ENCODE measurements around the gene DESI1.
"Not testable (repeated sequence)": the region's sequence is repeated elsewhere in the genome, so short reads cannot be mapped to it uniquely, and the experiment has no call there.

DESI1 gene

GRCh38 chr22:41634610-41635009 lies 13.8 kb upstream of the DESI1 start:
- H3K36me3 ChIP-seq (ENCODE audit: control insufficient read depth in 1 of 2, insufficient read depth in 2 of 2, low read length in 2 of 2), result peaks cover 37 to 54% of the 10 kb centered on the region in 2 donors
- not testable (repeated sequence) for H3K9me3 ChIP-seq (ENCODE audit: control insufficient read depth in 1 of 2, low read length in 2 of 2); H3K4me1 ChIP-seq (ENCODE audit: control insufficient read depth in 1 of 2, insufficient read depth in 2 of 2, low read length in 2 of 2); H3K27ac ChIP-seq (ENCODE audit: low read length); H3K27me3 ChIP-seq (ENCODE audit: low read depth, low read length); H3K4me3 ChIP-seq (ENCODE audit: low read depth in 1 of 2, low read length in 2 of 2)

- not testable (repeated sequence) for H3K9me3 ChIP-seq (ENCODE audit: control insufficient read depth in 1 of 2, low read length in 2 of 2); H3K27ac ChIP-seq (ENCODE audit: low read length); H3K27me3 ChIP-seq (ENCODE audit: low read depth, low read length); H3K4me1 ChIP-seq (ENCODE audit: control insufficient read depth in 1 of 2, insufficient read depth in 2 of 2, low read length in 2 of 2); H3K4me3 ChIP-seq (ENCODE audit: low read depth in 1 of 2, low read length in 2 of 2)
- peaks cover 35 to 48% of the 10 kb centered on the region in 2 donors for H3K36me3 ChIP-seq (ENCODE audit: control insufficient read depth in 1 of 2, insufficient read depth in 2 of 2, low read length in 2 of 2)
These were observed 10.8 kb upstream of the DESI1 start for GRCh38 chr22:41631615-41632014.

- not testable (repeated sequence) for H3K4me1 ChIP-seq (ENCODE audit: control insufficient read depth in 1 of 2, insufficient read depth in 2 of 2, low read length in 2 of 2); H3K27me3 ChIP-seq (ENCODE audit: low read depth, low read length); H3K9me3 ChIP-seq (ENCODE audit: control insufficient read depth in 1 of 2, low read length in 2 of 2); H3K4me3 ChIP-seq (ENCODE audit: low read depth in 1 of 2, low read length in 2 of 2); H3K27ac ChIP-seq (ENCODE audit: low read length)
- H3K36me3 ChIP-seq (ENCODE audit: control insufficient read depth in 1 of 2, insufficient read depth in 2 of 2, low read length in 2 of 2), result peaks cover 30 to 43% of the 10 kb centered on the region in 2 donors
These were observed 10.3 kb upstream of the DESI1 start for GRCh38 chr22:41631115-41631514.

- Histone ChIP-seq H3K36me3 (ENCODE audit: control insufficient read depth in 1 of 2, insufficient read depth in 2 of 2, low read length in 2 of 2) (peaks cover 16 to 47% of the 10 kb centered on the region in 2 donors), H3K27ac (ENCODE audit: low read length) (no peak overlapping the region), H3K27me3 (ENCODE audit: low read depth, low read length) (no peaks in the 10 kb centered on the region), H3K9me3 (ENCODE audit: control insufficient read depth in 1 of 2, low read length in 2 of 2) (no peaks in the 10 kb centered on the region), H3K4me3 (ENCODE audit: low read depth in 1 of 2, low read length in 2 of 2) (no peak overlapping the region), H3K4me1 (ENCODE audit: control insufficient read depth in 1 of 2, insufficient read depth in 2 of 2, low read length in 2 of 2) (peaks cover 6 to 17% of the 10 kb centered on the region in 2 donors)
These were observed 4.7 kb upstream of the DESI1 start for GRCh38 chr22:41625577-41625976.

- peaks cover 14 to 28% of the 10 kb centered on the region in 2 donors for H3K4me1 ChIP-seq (ENCODE audit: control insufficient read depth in 1 of 2, insufficient read depth in 2 of 2, low read length in 2 of 2)
- H3K27me3 ChIP-seq (ENCODE audit: low read depth, low read length), result no peaks in the 10 kb centered on the region
- H3K4me3 ChIP-seq (ENCODE audit: low read depth in 1 of 2, low read length in 2 of 2), result peak overlapping the region; percentile 86 to 88
- H3K9me3 ChIP-seq (ENCODE audit: control insufficient read depth in 1 of 2, low read length in 2 of 2), result no peaks in the 10 kb centered on the region
- H3K27ac ChIP-seq (ENCODE audit: low read length), result peak overlapping the region; percentile 96
- H3K36me3 ChIP-seq (ENCODE audit: control insufficient read depth in 1 of 2, insufficient read depth in 2 of 2, low read length in 2 of 2), result peaks cover 0 to 24% of the 10 kb centered on the region in 2 donors
These were observed 1.0 kb upstream of the DESI1 start for GRCh38 chr22:41621911-41622179.

GRCh38 chr22:41621099-41621910 lies 462 bp upstream of the DESI1 start, which contains the start of gene XRCC6:
TSS of gene XRCC6 (plus strand) at chr22:41621295. CDS start at chr22:41622005, 710 bp downstream.
- Histone ChIP-seq H3K27ac (ENCODE audit: low read length) (peak within 1 kb of the TSS; percentile 96), H3K36me3 (ENCODE audit: control insufficient read depth in 1 of 2, insufficient read depth in 2 of 2, low read length in 2 of 2) (peaks cover 0 to 24% of the 10 kb centered on the region in 2 donors), H3K4me3 (ENCODE audit: low read depth in 1 of 2, low read length in 2 of 2) (peak within 1 kb of the TSS; percentile 86 to 88), H3K4me1 (ENCODE audit: control insufficient read depth in 1 of 2, insufficient read depth in 2 of 2, low read length in 2 of 2) (peaks cover 14 to 28% of the 10 kb centered on the region in 2 donors), H3K27me3 (ENCODE audit: low read depth, low read length) (no peaks in the 10 kb centered on the region), H3K9me3 (ENCODE audit: control insufficient read depth in 1 of 2, low read length in 2 of 2) (no peaks in the 10 kb centered on the region)

GRCh38 chr22:41619979-41620588 lies 759 bp downstream of the DESI1 start:
- Histone ChIP-seq H3K4me3 (ENCODE audit: low read depth in 1 of 2, low read length in 2 of 2) (peak overlapping the region; percentile 86 to 88), H3K36me3 (ENCODE audit: control insufficient read depth in 1 of 2, insufficient read depth in 2 of 2, low read length in 2 of 2) (peaks cover 0 to 19% of the 10 kb centered on the region in 2 donors), H3K27me3 (ENCODE audit: low read depth, low read length) (no peaks in the 10 kb centered on the region), H3K9me3 (ENCODE audit: control insufficient read depth in 1 of 2, low read length in 2 of 2) (no peaks in the 10 kb centered on the region), H3K27ac (ENCODE audit: low read length) (peak overlapping the region; percentile 96), H3K4me1 (ENCODE audit: control insufficient read depth in 1 of 2, insufficient read depth in 2 of 2, low read length in 2 of 2) (peaks cover 14 to 28% of the 10 kb centered on the region in 2 donors)

GRCh38 chr22:41613456-41613855 lies 7.4 kb downstream of the DESI1 start:
- Histone ChIP-seq H3K9me3 (ENCODE audit: control insufficient read depth in 1 of 2, low read length in 2 of 2) (no peaks in the 10 kb centered on the region), H3K4me1 (ENCODE audit: control insufficient read depth in 1 of 2, insufficient read depth in 2 of 2, low read length in 2 of 2) (no peaks in the 10 kb centered on the region), H3K36me3 (ENCODE audit: control insufficient read depth in 1 of 2, insufficient read depth in 2 of 2, low read length in 2 of 2) (peaks cover 0 to 4% of the 10 kb centered on the region in 2 donors), H3K27me3 (ENCODE audit: low read depth, low read length) (no peaks in the 10 kb centered on the region), H3K27ac (ENCODE audit: low read length) (no peak overlapping the region), H3K4me3 (ENCODE audit: low read depth in 1 of 2, low read length in 2 of 2) (no peak overlapping the region)

- Histone ChIP-seq H3K27ac (ENCODE audit: low read length) (no peak overlapping the region), H3K4me3 (ENCODE audit: low read depth in 1 of 2, low read length in 2 of 2) (no peak overlapping the region)
These were observed 8.1 kb downstream of the DESI1 start for GRCh38 chr22:41612603-41613306.

GRCh38 chr22:41608386-41608785 lies 12.5 kb downstream of the DESI1 start:
- Histone ChIP-seq H3K4me1 (ENCODE audit: control insufficient read depth in 1 of 2, insufficient read depth in 2 of 2, low read length in 2 of 2) (no peaks in the 10 kb centered on the region), H3K27me3 (ENCODE audit: low read depth, low read length) (no peaks in the 10 kb centered on the region), H3K4me3 (ENCODE audit: low read depth in 1 of 2, low read length in 2 of 2) (no peak overlapping the region), H3K27ac (ENCODE audit: low read length) (no peak overlapping the region), H3K9me3 (ENCODE audit: control insufficient read depth in 1 of 2, low read length in 2 of 2) (no peaks in the 10 kb centered on the region), H3K36me3 (ENCODE audit: control insufficient read depth in 1 of 2, insufficient read depth in 2 of 2, low read length in 2 of 2) (peaks cover 17 to 21% of the 10 kb centered on the region in 2 donors)

More at GRCh38 chr22:41612603-41613306, 8.1 kb downstream of the DESI1 start:
- H3K36me3 ChIP-seq (ENCODE audit: control insufficient read depth in 1 of 2, insufficient read depth in 2 of 2, low read length in 2 of 2), result peaks cover 0 to 4% of the 10 kb centered on the region in 2 donors
- no peaks in the 10 kb centered on the region for H3K27me3 ChIP-seq (ENCODE audit: low read depth, low read length)
- no peaks in the 10 kb centered on the region for H3K9me3 ChIP-seq (ENCODE audit: control insufficient read depth in 1 of 2, low read length in 2 of 2)
- no peaks in the 10 kb centered on the region for H3K4me1 ChIP-seq (ENCODE audit: control insufficient read depth in 1 of 2, insufficient read depth in 2 of 2, low read length in 2 of 2)

- H3K36me3 ChIP-seq (ENCODE audit: control insufficient read depth in 1 of 2, insufficient read depth in 2 of 2, low read length in 2 of 2), result peaks cover 34 to 43% of the 10 kb centered on the region in 2 donors
- no peak overlapping the region for H3K27ac ChIP-seq (ENCODE audit: low read length)
- H3K4me1 ChIP-seq (ENCODE audit: control insufficient read depth in 1 of 2, insufficient read depth in 2 of 2, low read length in 2 of 2), result no peaks in the 10 kb centered on the region
- H3K9me3 ChIP-seq (ENCODE audit: control insufficient read depth in 1 of 2, low read length in 2 of 2), result no peaks in the 10 kb centered on the region
- H3K27me3 ChIP-seq (ENCODE audit: low read depth, low read length), result no peaks in the 10 kb centered on the region
- H3K4me3 ChIP-seq (ENCODE audit: low read depth in 1 of 2, low read length in 2 of 2), result no peak overlapping the region
These were observed 16.9 kb downstream of the DESI1 start for GRCh38 chr22:41603873-41604332.

Data from muscle layer of duodenum (tissue), 2 donors.